GM19324 (cell line): Measurements from ENCODE around the gene SCAF4.
"Not testable (repeated sequence)": the region's sequence is repeated elsewhere in the genome, so short reads cannot be mapped to it uniquely, and the experiment has no call there.

Source experiments
- ATAC-seq: cut with Tn5 transposase; IDR thresholded peaks from one replicate; pipeline ENCODE4 v1.9.1; 2021; ENCODE audit warnings: mild to moderate bottlenecking, moderate library complexity; ENCODE audit not compliant: unreplicated experiment, low FRiP score

The SCAF4 gene, protein sequence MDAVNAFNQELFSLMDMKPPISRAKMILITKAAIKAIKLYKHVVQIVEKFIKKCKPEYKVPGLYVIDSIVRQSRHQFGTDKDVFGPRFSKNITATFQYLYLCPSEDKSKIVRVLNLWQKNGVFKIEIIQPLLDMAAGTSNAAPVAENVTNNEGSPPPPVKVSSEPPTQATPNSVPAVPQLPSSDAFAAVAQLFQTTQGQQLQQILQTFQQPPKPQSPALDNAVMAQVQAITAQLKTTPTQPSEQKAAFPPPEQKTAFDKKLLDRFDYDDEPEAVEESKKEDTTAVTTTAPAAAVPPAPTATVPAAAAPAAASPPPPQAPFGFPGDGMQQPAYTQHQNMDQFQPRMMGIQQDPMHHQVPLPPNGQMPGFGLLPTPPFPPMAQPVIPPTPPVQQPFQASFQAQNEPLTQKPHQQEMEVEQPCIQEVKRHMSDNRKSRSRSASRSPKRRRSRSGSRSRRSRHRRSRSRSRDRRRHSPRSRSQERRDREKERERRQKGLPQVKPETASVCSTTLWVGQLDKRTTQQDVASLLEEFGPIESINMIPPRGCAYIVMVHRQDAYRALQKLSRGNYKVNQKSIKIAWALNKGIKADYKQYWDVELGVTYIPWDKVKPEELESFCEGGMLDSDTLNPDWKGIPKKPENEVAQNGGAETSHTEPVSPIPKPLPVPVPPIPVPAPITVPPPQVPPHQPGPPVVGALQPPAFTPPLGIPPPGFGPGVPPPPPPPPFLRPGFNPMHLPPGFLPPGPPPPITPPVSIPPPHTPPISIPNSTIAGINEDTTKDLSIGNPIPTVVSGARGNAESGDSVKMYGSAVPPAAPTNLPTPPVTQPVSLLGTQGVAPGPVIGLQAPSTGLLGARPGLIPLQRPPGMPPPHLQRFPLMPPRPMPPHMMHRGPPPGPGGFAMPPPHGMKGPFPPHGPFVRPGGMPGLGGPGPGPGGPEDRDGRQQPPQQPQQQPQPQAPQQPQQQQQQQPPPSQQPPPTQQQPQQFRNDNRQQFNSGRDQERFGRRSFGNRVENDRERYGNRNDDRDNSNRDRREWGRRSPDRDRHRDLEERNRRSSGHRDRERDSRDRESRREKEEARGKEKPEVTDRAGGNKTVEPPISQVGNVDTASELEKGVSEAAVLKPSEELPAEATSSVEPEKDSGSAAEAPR

DNA sequence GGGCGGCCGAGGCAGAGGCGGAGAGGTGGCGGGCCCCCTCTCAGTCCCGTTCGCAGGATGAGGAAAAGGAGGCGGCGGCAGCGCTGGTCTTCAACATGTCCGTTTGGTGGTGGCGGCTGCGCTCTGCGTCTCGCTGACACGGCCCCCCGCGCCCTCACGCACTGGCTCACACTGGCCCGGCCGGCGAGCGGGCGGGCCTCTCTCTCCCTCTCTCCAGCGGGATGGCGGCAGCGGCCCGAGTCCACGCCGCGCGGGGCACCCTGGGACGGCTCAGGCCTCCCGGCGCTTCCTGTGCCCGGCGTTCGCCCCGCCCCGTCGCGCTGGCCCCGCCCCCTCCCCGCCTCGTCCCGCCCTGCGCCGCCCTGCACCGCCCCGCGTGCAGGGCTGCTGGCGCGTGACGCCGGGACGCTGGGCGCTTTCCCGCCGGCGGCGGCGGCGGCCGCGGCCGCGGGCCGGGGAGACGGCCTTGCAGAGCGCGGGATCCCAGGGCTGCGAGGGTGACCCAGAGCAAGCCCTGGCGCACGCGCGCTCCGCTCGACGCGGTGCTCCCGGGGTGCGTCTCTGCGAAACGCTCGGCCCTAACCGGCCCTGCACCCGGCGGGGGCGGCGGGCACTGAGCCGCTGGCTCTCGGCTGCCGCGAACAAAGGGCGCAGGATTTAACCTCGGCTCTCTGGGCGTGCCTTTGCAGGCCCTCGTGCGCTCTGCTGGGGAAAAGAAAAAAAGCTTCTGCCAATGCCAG, at the start of gene SCAF4:
SCAF4 (minus strand) TSS at position 262 of the 740 bp plus-strand sequence. CDS start 426 bp downstream, outside the sequence.
- peak; percentile 90 for ATAC-seq

DNA sequence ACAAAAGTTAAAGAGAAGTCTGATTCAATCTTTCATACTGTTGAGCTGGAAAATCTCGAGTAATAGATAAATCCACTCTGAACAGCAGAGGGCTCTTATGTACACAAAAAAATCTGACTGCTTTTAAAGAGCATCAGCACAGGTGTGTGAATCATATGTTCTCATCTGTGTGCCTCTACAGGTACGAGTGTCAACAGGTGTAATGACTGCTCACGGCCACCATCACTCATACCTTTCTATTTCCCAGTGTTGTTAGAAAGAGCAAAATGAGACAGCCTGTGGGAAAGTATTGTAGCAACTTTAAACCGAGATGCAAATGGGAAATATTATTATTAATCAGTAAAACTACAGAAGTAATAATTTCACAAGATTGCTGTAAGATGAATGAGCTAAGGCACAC, 49.0 kb upstream of the SCAF4 start:
- no peak for ATAC-seq

DNA sequence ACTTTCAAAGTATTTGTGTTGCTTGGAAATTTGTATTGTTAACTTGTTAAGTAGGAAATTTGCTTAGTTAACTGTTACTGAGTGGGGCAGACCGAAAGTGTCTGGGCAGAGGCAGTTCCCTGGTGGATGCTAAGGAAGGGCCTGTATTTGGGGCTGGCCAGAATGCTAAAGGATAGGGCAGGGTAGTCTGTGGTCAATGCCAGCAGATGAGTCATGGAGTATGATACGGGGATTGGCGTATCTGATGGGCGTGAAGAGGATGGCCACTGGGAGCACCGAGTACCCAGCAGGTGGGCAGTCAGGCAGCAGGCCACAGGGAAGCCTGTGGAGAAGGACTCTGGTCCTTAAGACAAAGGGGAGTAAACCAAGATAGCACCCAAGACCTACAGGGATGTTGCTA, 46.6 kb upstream of the SCAF4 start:
- no peak for ATAC-seq

DNA sequence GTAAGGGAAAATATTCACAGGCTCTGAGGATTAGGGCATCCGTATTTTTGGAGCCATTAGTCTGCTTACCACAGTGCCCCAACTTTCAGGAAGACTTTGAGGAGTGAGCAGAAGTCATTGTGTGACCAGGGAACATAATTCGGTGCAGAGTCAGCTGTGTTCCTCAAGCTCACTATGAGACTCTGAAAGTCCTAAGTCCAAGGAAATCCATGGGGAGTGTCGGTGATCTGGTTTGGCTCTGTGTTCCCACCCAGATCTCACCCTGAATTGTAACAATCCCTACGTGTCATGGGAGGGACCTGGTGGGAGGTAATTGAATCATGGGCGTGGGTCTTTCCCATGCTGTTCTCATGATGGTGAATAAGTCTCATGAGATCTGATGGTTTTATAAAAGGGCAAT, 45.9 kb upstream of the SCAF4 start:
- ATAC-seq = no peak

DNA sequence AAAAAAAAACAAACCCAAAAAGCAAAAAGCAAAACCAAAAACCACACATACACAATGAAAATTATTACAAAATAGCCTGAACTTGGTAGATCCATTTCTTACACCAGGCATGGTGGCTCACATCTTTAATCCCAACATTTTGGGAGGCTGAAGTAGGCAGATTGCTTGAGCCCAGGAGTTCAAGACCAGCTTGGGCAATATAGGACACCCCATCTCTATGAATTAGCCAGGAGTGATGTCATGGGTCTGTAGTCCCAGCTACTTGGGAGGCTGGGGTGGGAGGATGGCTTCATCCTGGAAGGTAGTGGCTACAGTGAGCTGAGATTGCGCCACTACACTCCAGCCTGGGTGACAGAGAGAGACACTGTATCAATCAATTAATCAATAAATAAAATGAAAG, 42.1 kb upstream of the SCAF4 start:
- no peak for ATAC-seq

DNA sequence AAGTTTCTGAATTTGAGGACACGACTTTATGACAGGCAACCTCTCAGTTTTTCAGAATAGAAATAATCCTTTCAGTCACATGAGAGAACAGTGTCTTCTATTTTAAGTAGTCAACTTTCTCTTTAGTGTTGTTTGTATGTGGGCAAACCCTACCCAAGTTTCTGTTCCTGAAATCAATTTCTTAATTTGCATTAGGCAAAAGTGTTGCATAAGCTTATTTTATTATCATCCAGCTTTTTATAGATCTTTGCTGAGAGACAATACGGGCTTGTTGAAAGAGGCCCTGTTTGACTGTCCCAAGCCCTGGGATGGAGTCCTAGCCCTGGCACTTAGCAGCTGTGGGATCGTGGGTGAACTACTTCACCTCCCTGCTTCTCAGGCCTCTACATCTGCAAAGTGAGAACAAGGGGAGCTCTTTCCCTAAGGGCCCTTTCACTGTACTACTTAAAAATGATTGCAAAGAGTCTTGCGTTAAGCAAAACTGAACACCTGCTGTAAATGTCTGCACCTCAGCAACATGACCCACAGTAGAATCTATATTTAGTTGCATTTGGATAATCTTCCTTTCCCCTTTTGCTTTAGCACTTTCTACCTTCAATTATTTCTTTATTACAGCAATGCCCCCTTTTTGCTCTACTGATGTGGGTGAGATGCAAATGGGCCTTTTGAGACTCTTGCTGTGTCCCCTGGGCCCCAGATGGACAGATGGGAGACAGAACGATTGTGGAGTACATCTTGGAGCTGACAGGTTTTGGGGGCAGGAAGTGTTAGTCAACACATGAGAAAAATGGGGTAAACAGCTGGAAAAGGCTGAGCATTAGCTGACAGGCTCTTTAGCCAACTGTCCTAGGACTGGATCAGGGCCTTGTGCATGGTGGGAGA, 41.0 kb upstream of the SCAF4 start:
- ATAC-seq = peak; percentile 73

DNA sequence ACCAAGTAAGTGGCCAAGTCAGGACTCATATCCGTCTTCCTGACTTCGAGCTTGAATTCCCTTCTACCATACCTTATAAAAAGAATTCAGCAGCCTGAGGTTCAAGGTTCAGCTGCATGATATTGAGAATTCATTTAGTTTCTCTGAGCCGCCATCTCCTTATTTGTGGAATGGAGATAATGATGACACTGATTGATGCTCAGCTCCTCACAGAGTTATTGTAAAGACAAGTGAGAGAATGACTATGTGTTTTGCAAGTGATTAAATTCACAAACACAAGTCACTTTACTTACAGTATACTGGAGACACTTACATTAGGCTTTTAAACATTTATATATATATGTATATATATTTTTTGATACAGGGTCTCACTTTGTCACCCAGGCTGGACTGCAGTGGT, 39.8 kb upstream of the SCAF4 start:
- no peak for ATAC-seq

DNA sequence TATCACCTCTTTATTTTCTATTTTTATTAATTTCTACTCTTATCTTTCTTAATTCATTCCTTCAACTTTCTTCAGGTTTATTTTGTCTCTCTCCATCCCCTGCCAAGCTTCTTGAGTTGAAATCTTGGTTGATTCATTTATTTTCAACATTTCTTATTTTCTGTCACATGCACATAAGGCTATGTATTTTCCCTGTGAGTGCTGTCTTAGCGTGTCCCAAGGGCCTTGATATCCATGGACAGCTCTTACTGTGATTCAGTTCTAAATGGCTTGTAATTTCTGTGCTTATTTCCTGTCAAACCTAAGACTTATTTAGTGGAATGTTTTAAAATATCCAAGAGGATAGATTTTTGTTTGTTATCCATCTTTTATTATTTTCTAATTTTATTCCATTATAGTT, 36.8 kb upstream of the SCAF4 start:
- no peak for ATAC-seq

DNA sequence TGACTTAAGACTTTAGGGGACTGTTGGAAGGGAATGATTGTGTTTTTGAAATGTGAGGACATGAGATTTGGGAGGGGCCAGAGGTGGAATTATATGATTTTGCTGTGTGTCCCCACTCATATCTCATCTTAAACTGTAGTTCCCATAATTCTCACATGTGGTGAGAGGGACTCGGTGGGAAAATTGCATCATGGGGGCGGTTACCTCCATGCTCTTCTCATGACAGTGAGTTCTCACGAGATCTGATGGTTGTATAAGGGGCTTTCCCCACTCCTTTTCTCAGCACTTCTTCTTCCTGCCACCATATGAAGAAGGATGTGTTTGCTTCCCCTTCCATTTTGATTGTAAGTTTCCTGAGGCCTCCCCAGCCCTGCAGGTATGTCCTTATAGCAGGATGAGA, 35.0 kb upstream of the SCAF4 start:
- no peak for ATAC-seq

DNA sequence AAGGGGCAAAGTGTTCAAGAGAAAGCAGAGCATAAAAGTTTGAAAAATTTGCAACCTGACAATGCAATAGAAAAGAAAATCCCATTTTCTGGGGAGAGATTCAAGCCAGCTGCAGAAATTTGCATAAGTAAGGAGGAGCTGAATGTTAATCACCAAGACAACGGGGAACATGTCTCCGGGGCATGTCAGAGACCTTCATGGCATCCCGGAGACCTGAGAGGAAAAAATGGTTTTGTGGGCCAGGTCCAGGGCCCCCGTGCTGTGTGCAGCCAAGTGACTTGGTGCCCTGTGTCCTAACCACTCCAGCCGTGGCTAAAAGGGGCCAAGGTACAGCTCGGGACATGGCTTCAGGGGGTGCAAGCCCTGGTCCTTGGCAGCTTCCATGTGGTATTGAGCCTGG, 33.9 kb upstream of the SCAF4 start:
- ATAC-seq = not testable (repeated sequence)

DNA sequence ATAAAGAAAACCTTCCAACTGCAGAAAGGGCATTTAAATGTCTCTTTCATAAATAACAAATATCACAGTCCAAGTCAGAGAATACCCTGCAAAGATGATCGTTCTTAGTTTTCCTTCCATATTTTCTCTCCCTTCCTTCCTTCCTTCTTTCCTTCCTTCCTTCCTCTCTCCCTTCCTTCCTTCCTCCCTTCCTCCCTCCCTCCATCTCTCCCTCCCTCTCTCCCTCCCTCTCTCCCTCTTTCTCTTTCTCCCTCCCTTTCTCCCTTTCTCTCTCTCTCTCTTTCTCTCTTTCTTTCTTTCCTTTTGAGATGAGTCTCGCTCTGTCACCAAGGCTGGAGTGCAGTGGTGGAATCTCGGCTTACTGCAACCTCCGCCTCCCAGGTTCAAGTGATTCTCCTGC, 29.0 kb upstream of the SCAF4 start:
- ATAC-seq = no peak

DNA sequence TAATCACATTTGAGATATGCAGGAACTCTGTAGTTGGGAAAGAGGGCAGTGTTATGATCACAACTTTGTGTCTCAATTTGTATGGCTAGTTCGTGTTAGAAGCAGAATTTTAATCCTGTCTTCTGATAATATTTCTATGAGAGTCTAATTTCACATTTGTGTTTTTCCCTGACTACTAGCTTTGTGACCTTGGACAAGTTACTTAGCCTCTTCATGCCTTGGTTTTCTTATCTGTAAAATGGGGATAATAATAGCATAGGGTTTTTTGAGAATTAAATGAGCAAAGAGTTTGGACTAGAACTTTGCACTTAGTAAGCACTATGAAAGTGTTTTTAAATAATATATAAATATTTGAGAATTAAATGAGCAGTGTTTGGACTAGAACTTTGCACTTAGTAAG, 24.9 kb upstream of the SCAF4 start:
- ATAC-seq = no peak

DNA sequence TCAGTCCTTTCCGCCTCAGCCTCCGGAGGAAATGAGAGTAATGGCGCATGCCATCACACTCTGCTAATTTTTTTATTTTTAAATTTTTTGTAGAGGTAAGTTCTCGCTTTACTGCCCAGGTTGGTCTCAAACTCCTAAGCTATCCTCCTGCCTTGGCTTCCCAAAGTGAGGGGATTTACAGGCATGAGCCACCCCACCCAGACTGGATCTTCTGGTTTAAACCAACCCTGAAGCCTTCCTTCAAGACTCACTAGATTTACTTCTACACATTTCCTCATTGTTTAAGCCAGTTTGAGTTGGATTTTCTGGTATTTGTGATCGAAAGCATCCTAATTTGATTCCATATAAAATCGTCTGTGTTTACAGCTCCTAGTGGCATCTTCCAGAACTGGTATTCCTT, 23.1 kb upstream of the SCAF4 start:
- ATAC-seq = no peak

DNA sequence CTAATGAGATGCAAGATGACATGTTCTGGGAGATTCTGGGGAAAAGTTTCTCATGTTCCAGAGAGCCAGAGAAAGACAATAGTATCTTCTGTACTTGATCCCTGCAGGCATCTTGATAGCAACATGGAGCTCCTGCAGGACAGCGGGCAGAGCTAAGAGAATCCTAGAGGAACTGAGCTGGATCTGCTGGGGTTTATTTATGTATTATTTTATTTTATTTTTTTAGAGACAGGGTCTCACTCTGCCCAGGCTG, 22.7 kb upstream of the SCAF4 start:
- no peak for ATAC-seq

DNA sequence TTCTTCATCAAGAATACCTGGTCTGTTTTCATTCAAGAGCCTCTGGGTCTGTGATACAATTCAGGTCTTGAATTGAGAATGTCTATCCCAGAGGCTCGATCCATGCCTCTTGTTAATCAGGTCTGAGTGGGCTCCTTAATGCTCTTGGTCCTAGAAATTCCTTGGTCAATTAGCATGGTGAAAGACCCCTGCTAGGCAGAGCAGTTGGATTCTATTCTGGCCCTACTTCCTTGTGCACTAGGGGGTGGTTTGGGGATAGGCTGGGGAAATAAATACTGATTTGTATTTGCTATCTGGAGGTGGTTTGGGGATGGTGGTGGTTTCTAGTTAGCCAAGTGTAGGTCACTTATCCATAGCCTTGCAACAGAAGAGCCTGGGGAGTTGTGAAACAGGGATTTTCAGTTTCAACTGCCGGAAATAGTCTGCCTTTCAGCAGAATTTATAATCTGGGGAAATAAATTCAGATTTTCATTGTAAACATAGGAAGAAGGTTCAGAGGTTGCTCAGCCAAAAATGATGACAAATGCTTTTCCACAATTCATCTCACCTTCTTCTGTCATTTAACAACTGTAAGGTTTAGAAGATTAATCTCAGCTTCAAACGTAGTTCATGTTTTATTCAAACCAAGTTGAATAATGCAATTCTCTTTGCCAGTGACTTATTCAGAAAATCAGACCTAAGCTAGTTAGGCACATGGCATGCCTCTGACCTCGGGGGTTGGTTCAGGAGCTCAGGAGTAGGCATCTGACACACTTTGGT, 22.2 kb upstream of the SCAF4 start:
- ATAC-seq = no peak

DNA sequence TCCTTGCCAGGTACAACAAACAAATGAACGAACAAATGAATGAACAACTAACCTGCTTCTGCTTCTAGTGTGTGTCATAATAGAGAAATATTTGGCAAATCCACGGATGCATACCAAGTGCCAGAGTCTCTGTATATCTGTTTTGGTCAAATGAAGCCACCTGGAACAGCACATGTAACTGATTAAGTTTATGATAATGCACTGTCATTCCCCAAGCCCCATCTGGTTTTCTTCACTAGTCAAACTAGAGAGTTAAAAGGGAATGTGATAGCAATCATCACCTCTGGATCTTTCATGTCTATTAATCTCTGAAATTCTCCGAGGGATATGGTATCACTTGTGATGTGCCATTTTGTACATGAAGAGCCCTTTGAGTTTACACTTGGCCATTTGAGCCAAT, 21.0 kb upstream of the SCAF4 start:
- no peak for ATAC-seq

DNA sequence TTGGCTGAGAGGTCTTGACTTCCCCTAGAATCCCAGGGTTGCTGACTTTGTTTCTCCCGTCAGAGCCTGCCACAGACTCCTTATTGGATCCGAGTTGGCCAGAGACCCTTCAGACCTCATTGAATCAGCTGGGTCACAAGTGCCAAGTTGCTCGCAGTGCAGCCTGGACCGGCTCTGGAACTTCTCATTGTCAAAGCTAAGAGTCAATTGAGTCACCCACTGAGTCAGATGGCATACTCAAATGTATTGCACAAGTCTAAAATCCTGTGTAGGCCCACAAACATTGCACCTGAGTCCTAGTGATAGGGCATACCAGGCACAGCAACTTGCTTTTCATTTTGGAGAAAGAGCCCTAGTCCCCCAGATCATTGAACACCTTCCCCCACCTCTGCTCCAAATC, 20.4 kb upstream of the SCAF4 start:
- no peak for ATAC-seq

DNA sequence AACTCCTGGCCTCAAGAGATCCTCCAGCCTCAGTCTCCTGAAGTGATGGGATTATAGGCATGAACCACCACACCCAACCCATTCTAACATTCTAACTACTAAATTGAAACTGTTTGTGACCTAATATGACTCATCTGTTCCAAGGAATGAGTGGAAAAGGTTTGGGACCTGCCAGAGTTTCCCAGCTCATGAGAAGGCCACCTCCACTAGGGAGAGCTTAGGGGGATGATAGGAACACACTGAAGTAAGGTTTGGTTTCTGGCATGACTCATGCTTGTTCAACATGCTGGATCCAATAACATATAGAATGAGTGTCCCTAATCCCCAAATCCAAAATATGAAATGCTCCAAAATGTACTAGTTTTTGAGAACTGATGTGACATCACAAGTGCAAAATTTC, 18.9 kb upstream of the SCAF4 start:
- no peak for ATAC-seq

DNA sequence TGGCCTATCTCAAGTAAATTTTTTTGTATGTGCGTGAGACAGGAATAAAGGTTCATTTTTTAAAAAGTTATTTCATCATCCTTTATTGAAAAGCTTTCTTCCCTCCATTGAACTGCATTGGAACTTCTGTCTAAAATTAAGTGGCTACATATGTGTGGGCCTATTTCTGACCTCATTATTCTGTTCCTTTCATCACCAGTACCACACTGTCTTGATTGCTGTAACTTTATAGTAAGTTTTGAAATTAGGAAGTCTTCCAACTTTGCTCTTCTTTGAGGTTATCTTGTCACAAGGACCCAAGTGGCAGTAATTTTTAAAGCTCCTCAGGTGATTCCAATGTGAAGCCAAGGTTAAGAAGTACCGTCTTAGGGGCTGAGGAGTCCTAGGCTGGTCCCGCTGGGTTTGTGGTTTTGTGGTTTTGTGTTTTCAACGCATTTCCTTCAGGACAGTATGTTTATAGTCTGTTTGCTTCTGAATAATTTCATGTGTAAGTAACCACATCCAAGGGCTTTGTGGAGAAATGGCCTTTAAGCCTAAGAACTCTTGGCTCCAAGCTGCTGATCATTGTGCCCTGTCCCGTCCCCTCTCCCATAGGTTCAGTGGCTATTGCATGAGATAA, 12.4 kb upstream of the SCAF4 start:
- no peak for ATAC-seq
